Measurements from ENCODE around the gene SETD9. TPM values are rescaled to one million over a fixed set of nuclear protein-coding genes. Genes with fewer than 3 reads are reported as not detected.

The SETD9 gene
- total and polyA plus RNA-seq, 9 of the 15 experiments (the other 6 are each of a cell fraction or from before 2014, with no cell fraction given): 10.8 to 32.6 (median 19.8) TPM

GRCh38 chr5:56934325-56934724 is 24.9 kb downstream of the SETD9 start:
- BruUV-seq (replicated peaks): no TSS peak
- DNase-seq (ENCODE audit: extremely low read depth in 1 of 4, low spot score in 3 of 4) (no peak), ATAC-seq (no peak), FAIRE-seq (no peak)
- Histone ChIP-seq H3K4me1 (replicated peaks in 1 of 2; ENCODE audit: control insufficient read depth in 2 of 2, insufficient read depth in 2 of 2, low read length in 2 of 2) (no peaks in the 10 kb centered on the region), H3K9ac (ENCODE audit: insufficient read depth in 1 of 2, low read depth in 2 of 2, low read length in 2 of 2) (no peak overlapping the region), H3K36me3 (ENCODE audit: control insufficient read depth, insufficient read depth, low read length) (peaks cover 79% of the 10 kb centered on the region; the same call in 2 of the 3 replicates), H3K27me3 (ENCODE audit: control insufficient read depth in 2 of 2, insufficient read depth in 2 of 2, low read length in 2 of 2) (no peaks in the 10 kb centered on the region), H4K20me1 (replicated peaks; ENCODE audit: control insufficient read depth, insufficient read depth, low read length) (no peaks in the 10 kb centered on the region), H3K9me1 (ENCODE audit: control insufficient read depth, insufficient read depth, low read length) (no peaks in the 10 kb centered on the region), H2AFZ (ENCODE audit: low read depth, low read length) (no peak overlapping the region), H3K4me3 (no peak overlapping the region), H3K9me3 (replicated peaks; ENCODE audit: control insufficient read depth, insufficient read depth, low read depth, low read length) (no peaks in the 10 kb centered on the region), H3K79me2 (ENCODE audit: control insufficient read depth, insufficient read depth, low read length) (no peaks in the 10 kb centered on the region), H3K27ac (ENCODE audit: extremely low read depth, low read depth, low read length) (no peak overlapping the region), H3K4me2 (ENCODE audit: insufficient read depth, low read length) (no peak overlapping the region)
- ChIA-PET CTCF (ENCODE audit: low intra/inter-chr PET ratio) (no interaction called here), POLR2A (no interaction called here)
- intact Hi-C loops (cut with micrococcal nuclease): no loop called here
- in situ Hi-C loops (cut with MboI): no loop called here
- TF ChIP-seq MCM5 (IDR thresholded peaks at IDR 0.05; ENCODE audit: low read depth): no peak
- no peak for TF ChIP-seq FOXK1 (CRISPR knock-in tag; IDR thresholded peaks at IDR 0.05; ENCODE audit: borderline replicate concordance)
- TF ChIP-seq IRF2 (CRISPR knock-in tag; IDR thresholded peaks at IDR 0.05): no peak
- no peak for TF ChIP-seq NELFE (IDR thresholded peaks at IDR 0.05; ENCODE audit: insufficient read depth, insufficient read length)
- no peak for TF ChIP-seq ZBTB9 (CRISPR knock-in tag; IDR thresholded peaks at IDR 0.05)
- TF ChIP-seq ZKSCAN8 (CRISPR knock-in tag; IDR thresholded peaks at IDR 0.05): no peak
- TF ChIP-seq ARID3B (CRISPR knock-in tag; IDR thresholded peaks at IDR 0.05; ENCODE audit: borderline replicate concordance): no peak
- TF ChIP-seq TAF1 (IDR thresholded peaks at IDR 0.05; ENCODE audit: control insufficient read depth, extremely low read depth, insufficient read depth, low read length, severe bottlenecking): no peak
- TF ChIP-seq CC2D1A (IDR thresholded peaks at IDR 0.05): no peak
- TF ChIP-seq MAZ (CRISPR knock-in tag; conservative IDR thresholded peaks at IDR 0.05 in 1 of 2, IDR thresholded peaks at IDR 0.05 in 1 of 2): no peak
- no peak for TF ChIP-seq MIER1 (IDR thresholded peaks at IDR 0.05; ENCODE audit: low read depth)
- no peak for TF ChIP-seq ZNF696 (CRISPR knock-in tag; conservative IDR thresholded peaks at IDR 0.05)
- TF ChIP-seq ATF7 (IDR thresholded peaks at IDR 0.05): no peak
- no peak for TF ChIP-seq JUN (IDR thresholded peaks at IDR 0.05; ENCODE audit: borderline replicate concordance, low read depth, low read length)
- TF ChIP-seq JUN (CRISPR knock-in tag; IDR thresholded peaks at IDR 0.05; ENCODE audit: borderline replicate concordance): no peak
- no peak for TF ChIP-seq PHB2 (IDR thresholded peaks at IDR 0.05; ENCODE audit: low read depth)
- TF ChIP-seq MXI1 (IDR thresholded peaks at IDR 0.05; ENCODE audit: low read depth, low read length): no peak
- no peak for TF ChIP-seq ZNF740 (CRISPR knock-in tag; IDR thresholded peaks at IDR 0.05)
- TF ChIP-seq ZNF740 (tag; IDR thresholded peaks at IDR 0.05): no peak
- 82% methylated on average over 1 of the region's 1 CpG for WGBS (ENCODE audit: insufficient coverage, low coverage, missing lambda C conversion rate)

Measured in K562 (cell line).